Fibroblast of pulmonary artery (primary cell): ENCODE measurements around the gene MTNR1B.

Experiments used
- DNase-seq: peaks from one replicate; pipeline ENCODE4 v3.0.0-alpha.2; 2010; ENCODE audit warnings: low read depth
- H3K4me3 ChIP-seq: replicated peaks from 2 replicates; pipeline ENCODE4 v1.5.1; 2011; ENCODE audit warnings: low read depth, mild to moderate bottlenecking, control low read depth, low read length, moderate library complexity
- TF ChIP-seq, protein P1 (sequence below): IDR thresholded peaks from 2 replicates; pipeline ENCODE4 v1.5.1; 2011; ENCODE audit warnings: mild to moderate bottlenecking, control low read depth, low read length, inconsistent platforms; ENCODE audit errors: missing control alignments

The MTNR1B gene

DNA sequence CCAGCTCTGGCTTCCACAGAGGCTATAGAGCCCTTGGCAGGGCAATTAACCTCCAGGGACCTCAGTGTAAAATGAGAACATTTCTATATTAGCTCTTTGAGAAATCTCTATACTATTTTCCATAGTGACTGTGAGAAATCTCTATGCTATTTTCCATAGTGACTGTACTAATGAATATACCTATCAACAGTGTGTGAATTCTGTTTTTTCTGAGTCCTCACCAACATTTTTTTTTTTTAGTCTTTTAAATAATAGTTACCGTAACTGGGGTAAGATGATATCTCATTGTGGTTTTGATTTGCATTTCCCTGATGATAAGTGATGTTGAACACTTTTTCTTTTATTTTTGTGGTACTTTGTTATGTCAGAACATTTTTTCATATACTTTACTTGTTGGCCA lies 7.0 kb upstream of the MTNR1B start:
- no peak for DNase-seq
- no peak overlapping the region for H3K4me3 ChIP-seq
- TF ChIP-seq, protein P1, sequence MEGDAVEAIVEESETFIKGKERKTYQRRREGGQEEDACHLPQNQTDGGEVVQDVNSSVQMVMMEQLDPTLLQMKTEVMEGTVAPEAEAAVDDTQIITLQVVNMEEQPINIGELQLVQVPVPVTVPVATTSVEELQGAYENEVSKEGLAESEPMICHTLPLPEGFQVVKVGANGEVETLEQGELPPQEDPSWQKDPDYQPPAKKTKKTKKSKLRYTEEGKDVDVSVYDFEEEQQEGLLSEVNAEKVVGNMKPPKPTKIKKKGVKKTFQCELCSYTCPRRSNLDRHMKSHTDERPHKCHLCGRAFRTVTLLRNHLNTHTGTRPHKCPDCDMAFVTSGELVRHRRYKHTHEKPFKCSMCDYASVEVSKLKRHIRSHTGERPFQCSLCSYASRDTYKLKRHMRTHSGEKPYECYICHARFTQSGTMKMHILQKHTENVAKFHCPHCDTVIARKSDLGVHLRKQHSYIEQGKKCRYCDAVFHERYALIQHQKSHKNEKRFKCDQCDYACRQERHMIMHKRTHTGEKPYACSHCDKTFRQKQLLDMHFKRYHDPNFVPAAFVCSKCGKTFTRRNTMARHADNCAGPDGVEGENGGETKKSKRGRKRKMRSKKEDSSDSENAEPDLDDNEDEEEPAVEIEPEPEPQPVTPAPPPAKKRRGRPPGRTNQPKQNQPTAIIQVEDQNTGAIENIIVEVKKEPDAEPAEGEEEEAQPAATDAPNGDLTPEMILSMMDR, result no peak

DNA sequence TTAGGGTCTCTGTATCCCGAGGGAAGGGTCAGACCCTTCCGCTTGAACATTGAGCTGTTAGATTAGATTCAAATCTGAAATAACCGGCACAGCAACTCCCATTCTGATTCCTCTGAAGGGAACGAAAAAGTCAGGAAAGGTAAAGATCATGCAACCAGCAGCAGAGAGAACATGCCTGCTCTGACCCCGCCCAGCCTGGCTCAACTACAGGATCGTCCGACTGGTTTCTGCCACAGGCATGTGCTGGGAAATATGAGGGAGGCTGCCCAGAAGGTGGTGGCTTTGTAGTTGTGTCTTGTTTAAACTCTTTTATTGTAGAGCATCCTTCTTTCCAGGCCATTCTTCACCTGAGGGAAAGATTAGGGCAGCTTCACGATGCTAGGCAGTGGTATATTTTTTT lies 5.0 kb upstream of the MTNR1B start:
- TF ChIP-seq, protein P1, result no peak
- H3K4me3 ChIP-seq, result no peak overlapping the region
- no peak for DNase-seq

DNA sequence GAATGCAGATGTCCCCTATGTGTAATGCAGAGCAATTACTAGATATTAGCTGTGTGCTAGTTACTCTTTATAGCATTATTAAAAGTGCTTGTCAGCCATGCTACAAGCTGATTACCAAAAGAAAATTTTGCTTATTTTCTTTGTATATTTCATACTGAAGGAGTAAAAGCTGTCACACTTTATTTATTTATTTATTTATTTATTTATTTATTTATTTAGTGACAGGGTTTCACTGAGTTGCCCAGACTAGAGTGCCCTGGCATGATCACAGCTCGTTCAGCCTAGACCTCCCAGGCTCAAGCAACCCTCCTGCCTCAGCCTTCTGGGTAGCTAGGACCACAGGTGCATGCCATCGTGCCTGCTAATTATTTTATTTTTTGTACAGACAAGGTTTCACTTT lies 4.3 kb upstream of the MTNR1B start:
- no peak for DNase-seq
- no peak overlapping the region for H3K4me3 ChIP-seq
- TF ChIP-seq, protein P1, result no peak

DNA sequence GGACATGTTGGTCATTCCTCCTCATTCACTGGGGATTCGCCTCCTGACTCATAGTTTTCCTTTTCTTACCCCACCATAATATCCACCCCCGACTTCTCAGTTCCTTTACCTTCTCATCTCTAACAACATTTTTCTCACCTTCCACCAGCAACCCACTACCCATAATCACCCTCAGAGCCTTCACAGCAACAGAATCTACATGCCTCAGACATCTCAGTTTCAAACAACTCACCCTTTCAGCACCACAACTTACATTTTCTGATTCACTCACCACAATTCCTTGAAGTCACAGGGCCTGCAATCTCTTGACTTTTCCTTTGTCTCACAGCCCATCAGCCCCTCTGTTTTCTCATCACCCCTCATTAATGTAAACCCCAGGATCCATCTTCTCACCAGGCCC lies 2.3 kb upstream of the MTNR1B start:
- no peak overlapping the region for H3K4me3 ChIP-seq
- no peak for DNase-seq
- TF ChIP-seq, protein P1, result no peak

DNA sequence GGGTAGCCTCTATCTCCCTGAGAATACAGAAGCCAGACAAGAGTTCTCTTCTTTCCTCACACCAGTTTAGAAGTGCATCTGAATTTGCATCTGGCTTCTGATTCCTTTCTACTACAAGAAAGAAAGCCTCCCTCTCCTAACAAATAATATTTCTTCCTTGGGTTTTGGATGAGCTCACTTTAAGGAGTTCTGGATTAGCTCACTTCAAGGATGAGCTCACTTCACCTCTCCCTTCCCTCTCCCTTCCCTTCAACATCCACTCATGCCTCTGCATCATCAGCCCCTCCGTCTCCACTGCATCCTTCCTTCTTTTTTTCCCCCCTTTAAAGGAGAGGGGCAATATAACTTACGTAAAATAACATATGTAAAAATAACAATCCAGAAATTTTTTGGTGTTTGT lies 1.6 kb upstream of the MTNR1B start:
- TF ChIP-seq, protein P1, result no peak
- H3K4me3 ChIP-seq, result no peak overlapping the region
- no peak for DNase-seq

DNA sequence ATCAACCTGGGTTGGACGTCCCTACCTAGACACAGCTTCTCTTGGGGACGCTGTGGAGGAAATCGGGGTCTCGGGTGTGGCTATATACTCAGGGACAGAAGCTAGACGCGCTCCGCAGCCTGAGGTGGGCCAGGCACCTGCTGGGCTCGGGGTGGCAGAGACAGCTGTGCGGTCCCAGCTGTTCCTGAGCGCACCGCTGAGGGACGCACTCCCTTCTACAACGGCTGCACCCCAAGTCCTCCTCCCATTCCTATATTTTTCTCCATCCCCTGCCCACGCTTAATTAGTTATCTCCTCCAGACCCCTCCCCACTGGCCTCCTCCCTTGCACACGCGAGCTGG lies 188 bp upstream of the MTNR1B start:
- H3K4me3 ChIP-seq, result no peak overlapping the region
- no peak for DNase-seq
- TF ChIP-seq, protein P1, result no peak

DNA sequence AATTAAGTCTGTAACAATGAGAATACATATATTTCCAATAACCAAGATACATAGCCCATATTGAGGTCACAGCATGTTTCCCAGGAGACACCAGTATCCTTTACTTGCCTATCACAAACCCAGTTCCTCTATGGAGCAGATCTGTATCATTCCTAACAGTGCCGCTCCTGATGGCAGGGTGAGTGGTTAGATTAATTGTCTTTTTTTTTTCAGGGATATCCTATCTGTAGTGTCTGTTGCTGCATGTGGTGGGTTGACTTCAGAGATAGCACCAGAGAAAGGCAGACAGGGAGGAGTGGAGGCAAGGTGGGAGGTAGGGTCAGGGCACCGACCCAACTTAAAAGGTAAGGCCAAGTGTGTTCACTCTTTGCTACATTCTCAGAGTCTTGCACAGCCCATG lies 2.8 kb downstream of the MTNR1B start:
- H3K4me3 ChIP-seq, result no peak overlapping the region
- no peak for DNase-seq
- TF ChIP-seq, protein P1, result no peak
